CD4-positive, alpha-beta T cell (primary cell): Measurements from ENCODE around the gene MIER1. TPM values are rescaled to one million over a fixed set of nuclear protein-coding genes. Genes with fewer than 3 reads are reported as not detected.

Source experiments
- ATAC-seq: fragments of 200-7000 bp; cut with Tn5 transposase; one replicate; pipeline ENCODE4 v1.10.0; 2022; ENCODE audit warnings: mild to moderate bottlenecking; ENCODE audit not compliant: poor library complexity
- CTCF ChIA-PET: fragments of 350-600 bp; sonication (Branson Sonifier 250); formaldehyde crosslinking; loops from one replicate; lab custom pipeline; 2021; ENCODE audit warnings: antibody characterized with exemption, inconsistent platforms; lab: Charles Lee
- POLR2A ChIA-PET: fragments of 350-600 bp; sonication (Branson Sonifier 250); formaldehyde crosslinking; loops from one replicate; lab custom pipeline; 2021; ENCODE audit warnings: antibody characterized with exemption, inconsistent platforms; lab: Charles Lee
- DNase-seq, 14 experiments: peaks; one replicate each; pipeline ENCODE4 v3.0.0-alpha.2; 2013 to 2020; ENCODE audit warnings: mixed read lengths in 2 of 14
- H3K27ac ChIP-seq, 2 donors: one replicate each; pipeline versions ENCODE4 v1.5.1 to v1.7.0; 2013; ENCODE audit warnings: low read length in 2 of 2, low read depth in 1 of 2, mild to moderate bottlenecking in 1 of 2
- H3K27me3 ChIP-seq, 2 experiments: 1 replicate in 1 of 2; 2 replicates in 1 of 2; pipeline versions ENCODE4 v1.6.1 to v1.7.0; 2013; ENCODE audit warnings: low read length in 2 of 2, control low read depth in 1 of 2, mild to moderate bottlenecking in 1 of 2, moderate library complexity in 1 of 2; ENCODE audit not compliant: insufficient read depth in 2 of 2, control insufficient read depth in 1 of 2
- H3K36me3 ChIP-seq: one replicate; pipeline ENCODE4 v1.6.1; 2013; ENCODE audit warnings: low read length, control low read depth; ENCODE audit not compliant: insufficient read depth
- H3K4me1 ChIP-seq: one replicate; pipeline ENCODE4 v1.6.1; 2013; ENCODE audit warnings: low read length, control low read depth; ENCODE audit not compliant: insufficient read depth
- H3K4me3 ChIP-seq: one replicate; pipeline ENCODE4 v1.5.1; 2013; ENCODE audit warnings: mild to moderate bottlenecking, low read length, moderate library complexity
- H3K9me3 ChIP-seq, 2 experiments: 1 replicate in 1 of 2; 2 replicates in 1 of 2; pipeline versions ENCODE4 v1.6.1 to v1.7.0; 2013; ENCODE audit warnings: low read length in 2 of 2, mild to moderate bottlenecking in 2 of 2, control low read depth in 1 of 2, moderate library complexity in 1 of 2; ENCODE audit not compliant: control insufficient read depth in 1 of 2, insufficient read depth in 1 of 2
- H3K27ac Mint-ChIP-seq: one replicate; pipeline ENCODE4 v1.8.0; 2020; ENCODE audit warnings: mixed read lengths
- H3K27me3 Mint-ChIP-seq: one replicate; pipeline ENCODE4 v1.8.0; 2021; ENCODE audit warnings: mixed read lengths
- H3K36me3 Mint-ChIP-seq: one replicate; pipeline ENCODE4 v1.8.0; 2021; ENCODE audit warnings: low read depth, mixed read lengths
- H3K4me1 Mint-ChIP-seq: one replicate; pipeline ENCODE4 v1.8.0; 2021; ENCODE audit warnings: low read depth, mixed read lengths
- H3K4me3 Mint-ChIP-seq: one replicate; pipeline ENCODE4 v1.8.0; 2020; ENCODE audit warnings: mild to moderate bottlenecking, mixed read lengths
- H3K9me3 Mint-ChIP-seq: one replicate; pipeline ENCODE4 v1.8.0; 2020; ENCODE audit warnings: mixed read lengths
- intact Hi-C, 2 experiments: fragments of 100-400 bp; cut with DNase I in 1 of 2; cut with micrococcal nuclease in 1 of 2; formaldehyde crosslinking; loops; one replicate each; pipeline versions ENCODE4 v1.15.1 to v1.9.0; 2023 to 2025; cut with DNase I, micrococcal nuclease
- polyA plus RNA-seq, 2 donors: library from polyadenylated mRNA; unstranded; fragments of 120-200 nt; gene quantifications; one replicate each; pipeline ENCODE4 v1.2.1, GENCODE V29; 2013
- total RNA-seq, 174 experiments: library from RNA in 2 of 174; stranded (reverse) in 2 of 174; gene quantifications; one replicate each; pipeline ENCODE4 v1.2.3 and lab custom pipeline; 2021 to 2026
- TF ChIP-seq, protein P1 (sequence below): fragments of 200-600 bp; IDR thresholded peaks from one replicate; pipeline ENCODE4 v1.8.0; 2022; ENCODE audit warnings: antibody characterized with exemption, mild to moderate bottlenecking

MIER1 gene
- total RNA-seq, result 100 to 1,000 TPM; 106 to 107 TPM
- polyA plus RNA-seq (2013, experiment 1 of 2), result 40.0 TPM
- 47.9 TPM for polyA plus RNA-seq (2013, experiment 2 of 2)
- total RNA-seq (lab: John Stamatoyannopoulos, UW), result 128 to 319 (median 195) reads per million in 172 experiments

GRCh38 chr1:66924756-66925557, at the start of gene MIER1, which contains the start of gene DNAI4:
Gene MIER1 (plus strand): TSS chr1:66924990. CDS start chr1:66925029, 39 bp downstream.
Gene DNAI4 (minus strand): TSS chr1:66924856. CDS start chr1:66924831, 25 bp downstream.
- peaks cover 25% of the 10 kb centered on the region for H3K36me3 Mint-ChIP-seq
- H3K27ac Mint-ChIP-seq, result peak within 1 kb of the TSS; percentile 98
- DNase-seq, result peak; percentile 90 to 99 (median 95)
- Histone ChIP-seq H3K4me1 (peaks cover 24% of the 10 kb centered on the region), H3K9me3 (no peaks in the 10 kb centered on the region), H3K36me3 (no peaks in the 10 kb centered on the region), H3K27ac (peak within 1 kb of the TSS; percentile 95 to 99), H3K27me3 (no peaks in the 10 kb centered on the region), H3K4me3 (peak within 1 kb of the TSS; percentile 92)
- ATAC-seq, result peak; percentile 89
- intact Hi-C loops, result loop anchor here (5.0 to 10.0 kb wide), 4 partner anchors 37 to 507 kb away; partner anchors contain the start of gene SERBP1 (in 1 of the 2)
- peaks cover 67% of the 10 kb centered on the region for H3K4me1 Mint-ChIP-seq
- H3K27me3 Mint-ChIP-seq, result no peaks in the 10 kb centered on the region
- CTCF ChIA-PET, result interaction anchor here (0.6 to 1.2 kb wide), 4 partner anchors 32 to 785 kb away, joined by 3 read pairs; no protein-coding TSS in a partner anchor
- H3K4me3 Mint-ChIP-seq, result peak within 1 kb of the TSS; percentile 97
- POLR2A ChIA-PET, result interaction anchor here (0.8 to 3.5 kb wide), 25 partner anchors 8 to 1958 kb away, joined by 3 to 23 read pairs (median 4); partner anchors contain the start of genes GADD45A, JAK1, SERBP1 and SLC35D1
- no peaks in the 10 kb centered on the region for H3K9me3 Mint-ChIP-seq
- TF ChIP-seq, protein P1, sequence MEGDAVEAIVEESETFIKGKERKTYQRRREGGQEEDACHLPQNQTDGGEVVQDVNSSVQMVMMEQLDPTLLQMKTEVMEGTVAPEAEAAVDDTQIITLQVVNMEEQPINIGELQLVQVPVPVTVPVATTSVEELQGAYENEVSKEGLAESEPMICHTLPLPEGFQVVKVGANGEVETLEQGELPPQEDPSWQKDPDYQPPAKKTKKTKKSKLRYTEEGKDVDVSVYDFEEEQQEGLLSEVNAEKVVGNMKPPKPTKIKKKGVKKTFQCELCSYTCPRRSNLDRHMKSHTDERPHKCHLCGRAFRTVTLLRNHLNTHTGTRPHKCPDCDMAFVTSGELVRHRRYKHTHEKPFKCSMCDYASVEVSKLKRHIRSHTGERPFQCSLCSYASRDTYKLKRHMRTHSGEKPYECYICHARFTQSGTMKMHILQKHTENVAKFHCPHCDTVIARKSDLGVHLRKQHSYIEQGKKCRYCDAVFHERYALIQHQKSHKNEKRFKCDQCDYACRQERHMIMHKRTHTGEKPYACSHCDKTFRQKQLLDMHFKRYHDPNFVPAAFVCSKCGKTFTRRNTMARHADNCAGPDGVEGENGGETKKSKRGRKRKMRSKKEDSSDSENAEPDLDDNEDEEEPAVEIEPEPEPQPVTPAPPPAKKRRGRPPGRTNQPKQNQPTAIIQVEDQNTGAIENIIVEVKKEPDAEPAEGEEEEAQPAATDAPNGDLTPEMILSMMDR, result no peak

DNA sequence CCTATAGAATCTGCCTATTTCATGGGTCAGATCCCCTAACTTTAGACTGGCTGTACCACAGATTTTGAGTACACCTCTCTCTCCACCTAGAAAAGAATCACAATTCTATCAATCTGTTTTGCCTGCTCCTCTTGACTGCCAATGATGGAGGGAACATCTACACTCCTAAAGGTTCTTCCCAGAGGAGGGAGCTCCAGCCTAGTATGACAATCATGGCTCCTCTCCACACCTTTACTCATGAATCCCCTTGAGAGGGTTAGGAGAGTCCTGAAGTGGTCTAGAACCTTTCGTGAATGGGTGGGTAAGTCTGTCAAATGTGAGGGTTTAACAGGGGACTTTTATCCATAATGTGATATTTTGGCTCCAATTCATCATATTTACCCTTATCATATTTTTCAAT, 48.1 kb upstream of the MIER1 start:
- H3K4me3 ChIP-seq, result no peak overlapping the region
- H3K36me3 ChIP-seq, result no peaks in the 10 kb centered on the region
- TF ChIP-seq, protein P1, result no peak
- intact Hi-C loops, result no loop called here
- ChIA-PET POLR2A (no interaction called here), CTCF (no interaction called here)
- H3K9me3 ChIP-seq, result peaks cover 0 to 7% of the 10 kb centered on the region in 2 experiments
- ATAC-seq (no peak), DNase-seq (no peak)
- no peaks in the 10 kb centered on the region for H3K27me3 Mint-ChIP-seq
- no peaks in the 10 kb centered on the region for H3K4me1 ChIP-seq
- H3K27me3 ChIP-seq, result no peaks in the 10 kb centered on the region
- H3K36me3 Mint-ChIP-seq, result peaks cover 8% of the 10 kb centered on the region
- no peak overlapping the region for H3K27ac Mint-ChIP-seq
- peaks cover 15% of the 10 kb centered on the region for H3K9me3 Mint-ChIP-seq
- H3K27ac ChIP-seq, result no peak overlapping the region
- H3K4me1 Mint-ChIP-seq, result no peaks in the 10 kb centered on the region
- no peak overlapping the region for H3K4me3 Mint-ChIP-seq

GRCh38 chr1:66889030-66889429, 35.8 kb upstream of the MIER1 start:
- Histone ChIP-seq H3K4me1 (no peaks in the 10 kb centered on the region), H3K27ac (no peak overlapping the region), H3K27me3 (no peaks in the 10 kb centered on the region), H3K4me3 (no peak overlapping the region), H3K9me3 (no peaks in the 10 kb centered on the region), H3K36me3 (no peaks in the 10 kb centered on the region)
- DNase-seq, result no peak
- ATAC-seq, result no peak
- ChIA-PET POLR2A (no interaction called here), CTCF (no interaction called here)
- Mint-ChIP-seq H3K36me3 (no peaks in the 10 kb centered on the region), H3K9me3 (no peaks in the 10 kb centered on the region), H3K27ac (no peak overlapping the region), H3K4me1 (no peaks in the 10 kb centered on the region), H3K4me3 (no peak overlapping the region), H3K27me3 (no peaks in the 10 kb centered on the region)
- intact Hi-C loops, result no loop called here
- TF ChIP-seq, protein P1, result no peak
